Spinal cord (tissue), 10 donors: Measurements from ENCODE around the gene RPRD2. TPM values are rescaled to one million over a fixed set of nuclear protein-coding genes. Genes with fewer than 3 reads are reported as not detected.
"Not testable (repeated sequence)": the region's sequence is repeated elsewhere in the genome, so short reads cannot be mapped to it uniquely, and the experiment has no call there.

Experiments used
- DNase-seq, 6 donors: peaks; one replicate each; pipeline versions ENCODE4 v3.0.0 to v3.0.0-alpha.2; 2013 to 2015; ENCODE audit warnings: low spot score in 6 of 6, low read depth in 4 of 6
- H3K27ac ChIP-seq: one replicate; pipeline ENCODE4 v1.5.1; 2013; ENCODE audit warnings: low read depth, low read length, control low read depth
- H3K27me3 ChIP-seq: one replicate; pipeline ENCODE4 v1.6.1; 2013; ENCODE audit warnings: low read length; ENCODE audit not compliant: control insufficient read depth, insufficient read depth
- H3K36me3 ChIP-seq: one replicate; pipeline ENCODE4 v1.6.1; 2013; ENCODE audit warnings: low read length; ENCODE audit not compliant: control insufficient read depth, insufficient read depth
- H3K4me1 ChIP-seq: one replicate; pipeline ENCODE4 v1.6.1; 2013; ENCODE audit warnings: low read length; ENCODE audit not compliant: control insufficient read depth, insufficient read depth
- H3K4me3 ChIP-seq: one replicate; pipeline ENCODE4 v1.5.1; 2013; ENCODE audit warnings: low read depth, low read length, control low read depth
- H3K9me3 ChIP-seq: one replicate; pipeline ENCODE4 v1.6.1; 2013; ENCODE audit warnings: low read length; ENCODE audit not compliant: control insufficient read depth, insufficient read depth
- WGBS: methylation state at CpG from one replicate; pipeline ENCODE4 v1.1.5; 2013; ENCODE audit warnings: missing lambda C conversion rate; ENCODE audit not compliant: insufficient coverage; 5-methylcytosine and 5-hydroxymethylcytosine counted together
- long read RNA-seq, 4 donors: transcript quantifications; one replicate each; lab custom pipeline, GENCODE V29; 2026
- polyA plus RNA-seq, 2 donors: library from polyadenylated mRNA; unstranded; fragments of 120-200 nt; gene quantifications; one replicate each; pipeline ENCODE4 v1.2.1, GENCODE V29; 2013; ENCODE audit not compliant: insufficient read length in 2 of 2
- total RNA-seq, 2 donors: library from RNA; depleted of rRNA in 1 of 2; stranded (reverse); fragments of 120-200 nt in 1 of 2; fragments of >200 nt in 1 of 2; gene quantifications; one replicate each; pipeline versions ENCODE4 v1.2.3 to v1.2.4, GENCODE V29; 2013 to 2014
- donor health status: healthy.

The RPRD2 gene
- total RNA-seq (10 to 100 TPM; 17.0 to 23.7 TPM), polyA plus RNA-seq (10 to 100 TPM; 33.9 to 35.9 TPM)
- long read RNA-seq, donor 1, full-length matches to known transcripts: 5 of 5 reads
- long read RNA-seq, donor 1, partial matches to known transcripts: 0 of 5 reads
- long read RNA-seq, donor 1, other reads (novel, unspliced or antisense): 0 of 5 reads
- long read RNA-seq, donor 2, full-length matches to known transcripts: 2 of 7 reads
- long read RNA-seq, donor 2, partial matches to known transcripts: 5 of 7 reads
- long read RNA-seq, donor 2, other reads (novel, unspliced or antisense): 0 of 7 reads
- long read RNA-seq, donor 3, full-length matches to known transcripts: 3 of 3 reads
- long read RNA-seq, donor 3, partial matches to known transcripts: 0 of 3 reads
- long read RNA-seq, donor 3, other reads (novel, unspliced or antisense): 0 of 3 reads
- long read RNA-seq, donor 4, full-length matches to known transcripts: 4 of 4 reads
- long read RNA-seq, donor 4, partial matches to known transcripts: 0 of 4 reads
- long read RNA-seq, donor 4, other reads (novel, unspliced or antisense): 0 of 4 reads

GRCh38 chr1:150363426-150364230, at the start of gene RPRD2:
TSS of gene RPRD2 (plus strand) at chr1:150364147. CDS start at chr1:150364715, 568 bp downstream.
- Histone ChIP-seq H3K36me3 (no peaks in the 10 kb centered on the region), H3K27me3 (no peaks in the 10 kb centered on the region), H3K9me3 (no peaks in the 10 kb centered on the region), H3K27ac (peak within 1 kb of the TSS; percentile 99), H3K4me3 (peak within 1 kb of the TSS; percentile 96), H3K4me1 (peaks cover 11% of the 10 kb centered on the region)
- under 1% methylated on average over 22 of the region's 36 CpGs for WGBS
- peak; percentile 99 to 100 (median 100) for DNase-seq

GRCh38 chr1:150314691-150315090, 49.3 kb upstream of the RPRD2 start:
- DNase-seq, H3K27ac ChIP-seq, H3K36me3 ChIP-seq, H3K27me3 ChIP-seq, H3K4me1 ChIP-seq, H3K9me3 ChIP-seq, H3K4me3 ChIP-seq: not testable (repeated sequence)
- WGBS: no CpG with 5 or more reads among the region's 4 CpGs

- H3K9me3 ChIP-seq: no peaks in the 10 kb centered on the region
- no peak for DNase-seq
- H3K4me1 ChIP-seq: peaks cover 5% of the 10 kb centered on the region
- 88% methylated on average over 8 of the region's 8 CpGs for WGBS
- H3K27me3 ChIP-seq: no peaks in the 10 kb centered on the region
- H3K36me3 ChIP-seq: peaks cover 5% of the 10 kb centered on the region
- peak overlapping the region; percentile 86 for H3K27ac ChIP-seq
- peak overlapping the region; percentile 99 for H3K4me3 ChIP-seq
These were observed 43.3 kb upstream of the RPRD2 start for GRCh38 chr1:150320667-150320978.

- Histone ChIP-seq H3K36me3 (peaks cover 6% of the 10 kb centered on the region), H3K4me1 (peaks cover 5% of the 10 kb centered on the region), H3K27me3 (no peaks in the 10 kb centered on the region), H3K4me3 (peak overlapping the region; percentile 99), H3K9me3 (no peaks in the 10 kb centered on the region), H3K27ac (peak overlapping the region; percentile 86)
- WGBS: 0% methylated on average over 1 of the region's 9 CpGs
- no peak for DNase-seq
These were observed 42.2 kb upstream of the RPRD2 start for GRCh38 chr1:150321826-150322166.

- no peaks in the 10 kb centered on the region for H3K27me3 ChIP-seq
- H3K27ac ChIP-seq: no peak overlapping the region
- no CpG with 5 or more reads among the region's 3 CpGs for WGBS
- H3K36me3 ChIP-seq: peaks cover 10% of the 10 kb centered on the region
- peak overlapping the region; percentile 99 for H3K4me3 ChIP-seq
- no peak for DNase-seq
- no peaks in the 10 kb centered on the region for H3K9me3 ChIP-seq
- peaks cover 5% of the 10 kb centered on the region for H3K4me1 ChIP-seq
These were observed 41.6 kb upstream of the RPRD2 start for GRCh38 chr1:150322310-150322709.

- Histone ChIP-seq H3K4me3 (no peak overlapping the region), H3K4me1 (no peaks in the 10 kb centered on the region), H3K9me3 (no peaks in the 10 kb centered on the region), H3K27me3 (no peaks in the 10 kb centered on the region), H3K36me3 (peaks cover 72% of the 10 kb centered on the region), H3K27ac (no peak overlapping the region)
- WGBS: 81% methylated on average over 3 of the region's 7 CpGs
- DNase-seq: peak in 1 of 6 donors; percentile 26
These were observed 31.2 kb upstream of the RPRD2 start for GRCh38 chr1:150332651-150333290.

GRCh38 chr1:150346316-150346715, 17.6 kb upstream of the RPRD2 start:
- Histone ChIP-seq H3K4me3 (no peak overlapping the region), H3K9me3 (no peaks in the 10 kb centered on the region), H3K27me3 (no peaks in the 10 kb centered on the region), H3K4me1 (no peaks in the 10 kb centered on the region), H3K27ac (no peak overlapping the region), H3K36me3 (peaks cover 55% of the 10 kb centered on the region)
- no peak for DNase-seq
- no CpG with 5 or more reads among the region's 4 CpGs for WGBS

GRCh38 chr1:150352866-150353265, 11.1 kb upstream of the RPRD2 start:
- WGBS: 86% methylated on average over 1 of the region's 4 CpGs
- H3K4me3 ChIP-seq: no peak overlapping the region

GRCh38 chr1:150362721-150363425, 1.1 kb upstream of the RPRD2 start:
- 69% methylated on average over 10 of the region's 22 CpGs for WGBS
- no peaks in the 10 kb centered on the region for H3K27me3 ChIP-seq
- H3K27ac ChIP-seq: peak overlapping the region; percentile 99
- peak in 2 of 6 donors; percentile 5 to 24 for DNase-seq
- H3K4me3 ChIP-seq: peak overlapping the region; percentile 96
- H3K4me1 ChIP-seq: peaks cover 11% of the 10 kb centered on the region
- H3K9me3 ChIP-seq: no peaks in the 10 kb centered on the region
- no peaks in the 10 kb centered on the region for H3K36me3 ChIP-seq

More at GRCh38 chr1:150352866-150353265, 11.1 kb upstream of the RPRD2 start:
- H3K4me1 ChIP-seq: no peaks in the 10 kb centered on the region
- peaks cover 40% of the 10 kb centered on the region for H3K36me3 ChIP-seq
- H3K27me3 ChIP-seq: no peaks in the 10 kb centered on the region
- H3K27ac ChIP-seq: no peak overlapping the region
- no peaks in the 10 kb centered on the region for H3K9me3 ChIP-seq
- DNase-seq: no peak
